Spleen (tissue), 7 donors: ENCODE measurements around the gene MRPS22.

Experiments used
- POLR2A ChIP-seq, 3 donors: fragments of 450-650 bp; IDR thresholded peaks; one replicate each; pipeline ENCODE4 v1.5.1; 2017; ENCODE audit warnings: antibody characterized with exemption in 3 of 3, mild to moderate bottlenecking in 1 of 3
- TF ChIP-seq, protein P1 (sequence below), 11 experiments: fragments of 200-600 bp in 7 of 11; fragments of 450-650 bp in 4 of 11; sonication (generic) in 4 of 11; IDR thresholded peaks in 8 of 11; conservative IDR thresholded peaks in 3 of 11; 1 replicate in 7 of 11; 2 replicates in 4 of 11; pipeline versions ENCODE4 v1.4.0 to v1.8.0; 2016 to 2021; ENCODE audit warnings: antibody characterized with exemption in 11 of 11, inconsistent platforms in 4 of 11, mild to moderate bottlenecking in 1 of 11
- donor health status: DM: no; HTN: no; CAD: no; lungs with moderate emphysema.
- donor health status: DM: no; HTN: no; CAD: no.
- donor health status: DM: no; HTN: no; CAD: no.

- no peak for TF ChIP-seq POLR2A (IDR thresholded peaks at IDR 0.05)
- TF ChIP-seq, protein P1, sequence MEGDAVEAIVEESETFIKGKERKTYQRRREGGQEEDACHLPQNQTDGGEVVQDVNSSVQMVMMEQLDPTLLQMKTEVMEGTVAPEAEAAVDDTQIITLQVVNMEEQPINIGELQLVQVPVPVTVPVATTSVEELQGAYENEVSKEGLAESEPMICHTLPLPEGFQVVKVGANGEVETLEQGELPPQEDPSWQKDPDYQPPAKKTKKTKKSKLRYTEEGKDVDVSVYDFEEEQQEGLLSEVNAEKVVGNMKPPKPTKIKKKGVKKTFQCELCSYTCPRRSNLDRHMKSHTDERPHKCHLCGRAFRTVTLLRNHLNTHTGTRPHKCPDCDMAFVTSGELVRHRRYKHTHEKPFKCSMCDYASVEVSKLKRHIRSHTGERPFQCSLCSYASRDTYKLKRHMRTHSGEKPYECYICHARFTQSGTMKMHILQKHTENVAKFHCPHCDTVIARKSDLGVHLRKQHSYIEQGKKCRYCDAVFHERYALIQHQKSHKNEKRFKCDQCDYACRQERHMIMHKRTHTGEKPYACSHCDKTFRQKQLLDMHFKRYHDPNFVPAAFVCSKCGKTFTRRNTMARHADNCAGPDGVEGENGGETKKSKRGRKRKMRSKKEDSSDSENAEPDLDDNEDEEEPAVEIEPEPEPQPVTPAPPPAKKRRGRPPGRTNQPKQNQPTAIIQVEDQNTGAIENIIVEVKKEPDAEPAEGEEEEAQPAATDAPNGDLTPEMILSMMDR (IDR thresholded peaks at IDR 0.05 in 8 of 11, conservative IDR thresholded peaks at IDR 0.05 in 3 of 11), result no peak
Measured at GRCh38 chr3:139297588-139298311, 46.1 kb upstream of the MRPS22 start.
